IMR-90 (cell line): Measurements from ENCODE around the gene NPAS3. TPM values are rescaled to one million over a fixed set of nuclear protein-coding genes. Genes with fewer than 3 reads are reported as not detected.

Experiments used
- ATAC-seq: fragments of 200-7000 bp; cut with Tn5 transposase; 2 replicates; pipeline ENCODE4 v1.9.1; 2020; ENCODE audit warnings: low read depth, mild to moderate bottlenecking, moderate library complexity
- BruUV-seq: library from RNA; stranded (reverse); fragments of 400-500 nt; replicated peaks from 2 replicates; lab custom pipeline; 2021; lab: Mats Ljungman, UMichigan
- CTCF ChIA-PET: fragments of 300-600 bp; formaldehyde crosslinking; extraction: SDS; loops from one replicate; lab custom pipeline; 2021; ENCODE audit warnings: antibody characterized with exemption; lab: Yijun Ruan, JAX
- POLR2A ChIA-PET: fragments of 300-600 bp; sonication (Branson Sonifier 250); formaldehyde crosslinking; loops from one replicate; lab custom pipeline; 2022; ENCODE audit warnings: antibody characterized with exemption; ENCODE audit not compliant: unreplicated experiment; lab: Charles Lee
- DNase-seq: peaks from one replicate; pipeline ENCODE4 v3.0.0; 2013
- H2AFZ ChIP-seq: replicated peaks from 2 replicates; pipeline ENCODE3; 2013; ENCODE audit warnings: low read length, mild to moderate bottlenecking; ENCODE audit not compliant: poor library complexity
- H2AK5ac ChIP-seq: 2 replicates; pipeline ENCODE4 v1.6.1; 2013; ENCODE audit warnings: low read depth, low read length, inconsistent platforms
- H2AK9ac ChIP-seq: replicated peaks from 2 replicates; pipeline ENCODE3; 2013; ENCODE audit warnings: mild to moderate bottlenecking, low read depth, low read length, moderate library complexity; ENCODE audit not compliant: poor library complexity
- H2BK120ac ChIP-seq: 2 replicates; pipeline ENCODE4 v1.6.1; 2013; ENCODE audit warnings: low read depth, low read length, inconsistent platforms
- H2BK15ac ChIP-seq: 3 replicates; pipeline ENCODE4 v1.6.1; 2013; ENCODE audit warnings: low read depth, low read length, inconsistent platforms
- H2BK20ac ChIP-seq: 2 replicates; pipeline ENCODE4 v1.6.1; 2013; ENCODE audit warnings: low read depth, mild to moderate bottlenecking, inconsistent platforms, low read length, moderate library complexity
- H2BK5ac ChIP-seq: 2 replicates; pipeline ENCODE4 v1.6.1; 2013; ENCODE audit warnings: mild to moderate bottlenecking, low read depth, low read length, inconsistent platforms; ENCODE audit not compliant: poor library complexity, severe bottlenecking
- H3K14ac ChIP-seq: replicated peaks from 2 replicates; pipeline ENCODE4 v1.6.1; 2013; ENCODE audit warnings: low read depth, low read length, inconsistent platforms
- H3K18ac ChIP-seq: 2 replicates; pipeline ENCODE4 v1.6.1; 2013; ENCODE audit warnings: low read depth, low read length, control low read depth
- H3K23ac ChIP-seq: 2 replicates; pipeline ENCODE4 v1.6.1; 2013; ENCODE audit warnings: low read depth, low read length, inconsistent platforms
- H3K27ac ChIP-seq: 2 replicates; pipeline ENCODE4 v1.5.1; 2013; ENCODE audit warnings: mild to moderate bottlenecking, control low read depth, low read length; ENCODE audit not compliant: insufficient read depth
- H3K27me3 ChIP-seq: 2 replicates; pipeline ENCODE4 v1.6.1; 2013; ENCODE audit warnings: low read length; ENCODE audit not compliant: control insufficient read depth, insufficient read depth
- H3K36me3 ChIP-seq: 2 replicates; pipeline ENCODE4 v1.6.1; 2013; ENCODE audit warnings: low read length, mixed read lengths; ENCODE audit not compliant: control insufficient read depth, insufficient read depth
- H3K4ac ChIP-seq: 2 replicates; pipeline ENCODE4 v1.6.1; 2013; ENCODE audit warnings: low read depth, low read length, inconsistent platforms
- H3K4me1 ChIP-seq: 2 replicates; pipeline ENCODE4 v1.6.1; 2013; ENCODE audit warnings: low read length, mixed read lengths; ENCODE audit not compliant: control insufficient read depth, insufficient read depth
- H3K4me2 ChIP-seq: 2 replicates; pipeline ENCODE4 v1.6.1; 2013; ENCODE audit warnings: low read depth, mild to moderate bottlenecking, control low read depth, low read length, moderate library complexity
- H3K4me3 ChIP-seq: 2 replicates; pipeline ENCODE4 v1.5.1; 2013; ENCODE audit warnings: low read depth, mild to moderate bottlenecking, control low read depth, low read length, moderate library complexity; ENCODE audit not compliant: insufficient read depth
- H3K56ac ChIP-seq: 2 replicates; pipeline ENCODE4 v1.6.1; 2013; ENCODE audit warnings: low read length, inconsistent platforms; ENCODE audit not compliant: insufficient read depth; ENCODE audit errors: extremely low read depth
- H3K79me1 ChIP-seq, 2 experiments: 2 replicates each; pipeline ENCODE4 v1.6.1; 2013; ENCODE audit warnings: low read length in 2 of 2, inconsistent platforms in 1 of 2, low read depth in 1 of 2
- H3K9ac ChIP-seq: 2 replicates; pipeline ENCODE4 v1.6.1; 2013; ENCODE audit warnings: low read depth, low read length, control low read depth
- H3K9me1 ChIP-seq: 2 replicates; pipeline ENCODE4 v1.6.1; 2013; ENCODE audit warnings: low read length, inconsistent platforms; ENCODE audit not compliant: insufficient read depth
- H3K9me3 ChIP-seq: 2 replicates; pipeline ENCODE4 v1.6.1; 2013; ENCODE audit warnings: low read length; ENCODE audit not compliant: control insufficient read depth, insufficient read depth
- H4K20me1 ChIP-seq: 2 replicates; pipeline ENCODE4 v1.6.1; 2013; ENCODE audit warnings: low read length, inconsistent platforms; ENCODE audit not compliant: insufficient read depth
- H4K5ac ChIP-seq: 2 replicates; pipeline ENCODE4 v1.6.1; 2013; ENCODE audit warnings: mild to moderate bottlenecking, low read depth, low read length, control low read depth
- H4K8ac ChIP-seq, 2 experiments: 2 replicates each; pipeline ENCODE4 v1.6.1; 2013; ENCODE audit warnings: low read depth in 2 of 2, low read length in 2 of 2, control low read depth in 1 of 2, inconsistent platforms in 1 of 2
- H4K91ac ChIP-seq: 2 replicates; pipeline ENCODE4 v1.6.1; 2013; ENCODE audit warnings: low read depth, low read length, inconsistent platforms; ENCODE audit not compliant: insufficient read depth
- CHD1 ChIP-seq: IDR thresholded peaks from 2 replicates; pipeline ENCODE4 v1.6.1; 2012; ENCODE audit warnings: low read depth, low read length, improper control_type of control experiment
- MAFK ChIP-seq: IDR thresholded peaks from 2 replicates; pipeline ENCODE4 v1.6.1; 2012; ENCODE audit warnings: low read depth, low read length, improper control_type of control experiment
- MAZ ChIP-seq: IDR thresholded peaks from 2 replicates; pipeline ENCODE4 v1.6.1; 2012; ENCODE audit warnings: low read depth, mild to moderate bottlenecking, low read length, improper control_type of control experiment, moderate library complexity, borderline replicate concordance
- WGBS, 2 experiments: methylation state at CpG; one replicate each; pipeline versions ENCODE4 v1.1.5 to v1.1.7; 2013; ENCODE audit warnings: missing lambda C conversion rate in 2 of 2; ENCODE audit not compliant: insufficient read length in 1 of 2; ENCODE audit errors: extremely low coverage in 2 of 2; 5-methylcytosine and 5-hydroxymethylcytosine counted together
- dilution Hi-C: fragments of 300-500 bp; cut with HindIII; formaldehyde crosslinking; loops from one replicate; pipeline ENCODE4 v1.14.3; 2018; ENCODE audit warnings: low sequenced_read_pairs; ENCODE audit not compliant: unreplicated experiment
- in situ Hi-C: fragments of 300-500 bp; cut with MboI; formaldehyde crosslinking; loops from 3 replicates; pipeline ENCODE4 v1.14.3; 2019; ENCODE audit warnings: low sequenced_read_pairs, inconsistent platforms, mixed read lengths
- intact Hi-C: fragments of 100-400 bp; cut with micrococcal nuclease; formaldehyde crosslinking; loops from 2 replicates; pipeline ENCODE4 v1.10.0; 2022
- polyA plus RNA-seq, 3 experiments: library from polyadenylated mRNA; depleted of rRNA; stranded (reverse); fragments of >200 nt; gene quantifications; 2 replicates each; pipeline ENCODE4 v1.2.3, GENCODE V29; 2012; ENCODE audit warnings: low replicate concordance in 1 of 3
- total RNA-seq: library from RNA; depleted of rRNA; stranded (reverse); fragments of >200 nt; gene quantifications from 2 replicates; pipeline ENCODE4 v1.2.3, GENCODE V29; 2012
- TF ChIP-seq, protein P1 (sequence below): fragments of 150-350 bp; IDR thresholded peaks from 2 replicates; pipeline ENCODE4 v1.6.1; 2017; ENCODE audit warnings: mild to moderate bottlenecking, antibody characterized with exemption, low read length, low read depth
- TF ChIP-seq, protein P2 (sequence below): conservative IDR thresholded peaks from 2 replicates; pipeline ENCODE4 v1.5.1; 2012; ENCODE audit warnings: mild to moderate bottlenecking, low read depth, low read length, improper control_type of control experiment

Gene NPAS3
- total and polyA plus RNA-seq, 2 of the 4 experiments (the other 2 are of a cell fraction) = not detected

DNA sequence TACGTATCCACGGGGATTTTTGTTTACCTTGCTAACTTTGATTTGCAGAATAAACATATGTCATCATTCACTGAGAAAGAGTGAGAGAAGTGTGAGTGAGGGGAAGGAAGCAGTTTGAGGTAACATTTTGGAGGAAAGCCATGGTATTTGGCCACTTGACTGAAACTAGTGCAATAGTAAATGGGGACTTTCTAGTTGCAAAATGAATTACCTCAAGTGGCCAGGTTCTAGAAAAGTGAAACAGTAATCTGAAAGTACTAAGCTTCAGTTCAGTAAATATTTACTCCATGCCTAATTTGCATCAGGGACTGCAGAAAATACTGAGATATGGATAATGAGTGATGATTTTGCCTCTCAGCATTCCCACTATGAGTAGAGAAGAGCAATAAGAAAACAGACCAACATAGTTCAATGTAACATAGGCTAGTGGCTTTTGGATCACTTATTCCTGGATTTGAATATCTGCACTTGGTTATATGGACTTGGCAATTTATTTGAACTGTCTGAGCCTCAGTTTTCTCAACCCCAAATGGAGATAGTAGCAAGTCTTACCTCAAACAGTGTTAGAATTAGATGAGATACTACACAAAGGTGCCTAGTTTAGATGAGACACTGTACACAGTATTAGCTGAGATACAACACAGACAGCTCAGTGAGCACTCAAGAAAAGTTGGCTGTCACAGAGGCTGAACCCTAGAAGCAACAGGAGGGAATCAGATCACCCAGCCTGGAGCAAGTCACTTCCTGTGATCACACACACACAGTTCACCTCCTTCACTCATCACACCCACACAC, 439.1 kb downstream of the NPAS3 start:
- in situ Hi-C loops (no loop called here), intact Hi-C loops (no loop called here), dilution Hi-C loops (no loop called here)
- Histone ChIP-seq H3K4me3 (no peak overlapping the region), H2BK120ac (no peak overlapping the region), H3K9me3 (no peaks in the 10 kb centered on the region), H4K20me1 (no peaks in the 10 kb centered on the region), H2BK5ac (no peak overlapping the region), H2AFZ (no peak overlapping the region), H3K56ac (no peak overlapping the region), H4K8ac (no peak overlapping the region), H2AK5ac (no peak overlapping the region), H3K79me1 (no peaks in the 10 kb centered on the region), H3K4ac (no peak overlapping the region), H3K9ac (no peak overlapping the region), H3K18ac (no peak overlapping the region), H4K5ac (no peak overlapping the region), H3K27me3 (no peaks in the 10 kb centered on the region), H3K14ac (no peak overlapping the region), H3K27ac (no peak overlapping the region), H3K9me1 (no peaks in the 10 kb centered on the region), H3K4me1 (no peaks in the 10 kb centered on the region), H3K23ac (no peak overlapping the region), H2BK15ac (no peak overlapping the region), H2BK20ac (no peak overlapping the region), H3K36me3 (no peaks in the 10 kb centered on the region), H3K4me2 (no peak overlapping the region), H2AK9ac (no peak overlapping the region), H4K91ac (no peak overlapping the region)
- DNase-seq = no peak
- no TSS peak for BruUV-seq
- ATAC-seq = no peak
- TF ChIP-seq MAZ = no peak
- no peak for TF ChIP-seq MAFK
- TF ChIP-seq, protein P1, sequence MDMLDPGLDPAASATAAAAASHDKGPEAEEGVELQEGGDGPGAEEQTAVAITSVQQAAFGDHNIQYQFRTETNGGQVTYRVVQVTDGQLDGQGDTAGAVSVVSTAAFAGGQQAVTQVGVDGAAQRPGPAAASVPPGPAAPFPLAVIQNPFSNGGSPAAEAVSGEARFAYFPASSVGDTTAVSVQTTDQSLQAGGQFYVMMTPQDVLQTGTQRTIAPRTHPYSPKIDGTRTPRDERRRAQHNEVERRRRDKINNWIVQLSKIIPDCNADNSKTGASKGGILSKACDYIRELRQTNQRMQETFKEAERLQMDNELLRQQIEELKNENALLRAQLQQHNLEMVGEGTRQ = no peak
- TF ChIP-seq, protein P2, sequence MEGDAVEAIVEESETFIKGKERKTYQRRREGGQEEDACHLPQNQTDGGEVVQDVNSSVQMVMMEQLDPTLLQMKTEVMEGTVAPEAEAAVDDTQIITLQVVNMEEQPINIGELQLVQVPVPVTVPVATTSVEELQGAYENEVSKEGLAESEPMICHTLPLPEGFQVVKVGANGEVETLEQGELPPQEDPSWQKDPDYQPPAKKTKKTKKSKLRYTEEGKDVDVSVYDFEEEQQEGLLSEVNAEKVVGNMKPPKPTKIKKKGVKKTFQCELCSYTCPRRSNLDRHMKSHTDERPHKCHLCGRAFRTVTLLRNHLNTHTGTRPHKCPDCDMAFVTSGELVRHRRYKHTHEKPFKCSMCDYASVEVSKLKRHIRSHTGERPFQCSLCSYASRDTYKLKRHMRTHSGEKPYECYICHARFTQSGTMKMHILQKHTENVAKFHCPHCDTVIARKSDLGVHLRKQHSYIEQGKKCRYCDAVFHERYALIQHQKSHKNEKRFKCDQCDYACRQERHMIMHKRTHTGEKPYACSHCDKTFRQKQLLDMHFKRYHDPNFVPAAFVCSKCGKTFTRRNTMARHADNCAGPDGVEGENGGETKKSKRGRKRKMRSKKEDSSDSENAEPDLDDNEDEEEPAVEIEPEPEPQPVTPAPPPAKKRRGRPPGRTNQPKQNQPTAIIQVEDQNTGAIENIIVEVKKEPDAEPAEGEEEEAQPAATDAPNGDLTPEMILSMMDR = no peak
- TF ChIP-seq CHD1 = no peak
- ChIA-PET POLR2A (no interaction called here), CTCF (no interaction called here)
- no CpG with 5 or more reads among the region's 2 CpGs for WGBS, 2 experiments
